GM12878 (cell line): ENCODE data around the gene ZSCAN10.

Source experiments
- ETV6 ChIP-seq, 2 experiments: fragments of 450-650 bp in 1 of 2; IDR thresholded peaks in 1 of 2; conservative IDR thresholded peaks in 1 of 2; 2 replicates each; pipeline ENCODE4 v1.6.1; 2014; ENCODE audit warnings: antibody characterized with exemption in 1 of 2, borderline replicate concordance in 1 of 2, low read depth in 1 of 2, mild to moderate bottlenecking in 1 of 2, moderate library complexity in 1 of 2
- HDAC6 ChIP-seq: fragments of 200-600 bp; sonication (generic); IDR thresholded peaks from one replicate; pipeline ENCODE4 v1.8.0; 2017; ENCODE audit warnings: antibody characterized with exemption; ENCODE audit not compliant: unreplicated experiment
- POU2F2 ChIP-seq: IDR thresholded peaks from 3 replicates; pipeline ENCODE4 v1.6.1; 2011; ENCODE audit warnings: low read depth, mild to moderate bottlenecking, low read length, borderline replicate concordance
- TF ChIP-seq, protein P1 (sequence below): fragments of 450-650 bp; formaldehyde crosslinking; IDR thresholded peaks from 2 replicates; pipeline ENCODE4 v1.5.0; 2022; ENCODE audit warnings: mild to moderate bottlenecking, missing genetic modification characterization
- TF ChIP-seq, protein P2 (sequence below), 3 experiments: IDR thresholded peaks in 2 of 3; conservative IDR thresholded peaks in 1 of 3; 2 replicates each; pipeline ENCODE4 v1.5.1; 2011; ENCODE audit warnings: low read depth in 3 of 3, low read length in 3 of 3, mild to moderate bottlenecking in 3 of 3, control low read depth in 2 of 3, moderate library complexity in 2 of 3, inconsistent platforms in 1 of 3, mixed read lengths in 1 of 3; ENCODE audit not compliant: control insufficient read depth in 2 of 3, insufficient read depth in 1 of 3; ENCODE audit errors: extremely low read depth in 1 of 3

DNA sequence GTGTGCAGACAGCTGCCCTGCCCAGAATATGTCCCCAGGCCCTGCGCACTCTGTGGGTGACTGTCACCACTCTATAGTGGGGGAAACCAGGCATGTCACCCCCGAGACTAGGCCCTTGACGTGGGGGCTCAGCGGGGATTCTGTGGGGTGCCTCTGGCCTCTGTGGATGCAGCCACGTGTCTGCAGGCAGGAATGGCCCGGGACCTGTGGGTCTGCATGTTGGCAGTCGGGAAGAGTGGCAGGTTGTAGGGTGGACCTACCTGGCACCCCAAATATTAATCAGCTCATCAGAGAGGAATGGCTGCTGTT is 32.7 kb downstream of the ZSCAN10 start:
- TF ChIP-seq HDAC6: no peak
- TF ChIP-seq POU2F2: no peak
- TF ChIP-seq, protein P1, sequence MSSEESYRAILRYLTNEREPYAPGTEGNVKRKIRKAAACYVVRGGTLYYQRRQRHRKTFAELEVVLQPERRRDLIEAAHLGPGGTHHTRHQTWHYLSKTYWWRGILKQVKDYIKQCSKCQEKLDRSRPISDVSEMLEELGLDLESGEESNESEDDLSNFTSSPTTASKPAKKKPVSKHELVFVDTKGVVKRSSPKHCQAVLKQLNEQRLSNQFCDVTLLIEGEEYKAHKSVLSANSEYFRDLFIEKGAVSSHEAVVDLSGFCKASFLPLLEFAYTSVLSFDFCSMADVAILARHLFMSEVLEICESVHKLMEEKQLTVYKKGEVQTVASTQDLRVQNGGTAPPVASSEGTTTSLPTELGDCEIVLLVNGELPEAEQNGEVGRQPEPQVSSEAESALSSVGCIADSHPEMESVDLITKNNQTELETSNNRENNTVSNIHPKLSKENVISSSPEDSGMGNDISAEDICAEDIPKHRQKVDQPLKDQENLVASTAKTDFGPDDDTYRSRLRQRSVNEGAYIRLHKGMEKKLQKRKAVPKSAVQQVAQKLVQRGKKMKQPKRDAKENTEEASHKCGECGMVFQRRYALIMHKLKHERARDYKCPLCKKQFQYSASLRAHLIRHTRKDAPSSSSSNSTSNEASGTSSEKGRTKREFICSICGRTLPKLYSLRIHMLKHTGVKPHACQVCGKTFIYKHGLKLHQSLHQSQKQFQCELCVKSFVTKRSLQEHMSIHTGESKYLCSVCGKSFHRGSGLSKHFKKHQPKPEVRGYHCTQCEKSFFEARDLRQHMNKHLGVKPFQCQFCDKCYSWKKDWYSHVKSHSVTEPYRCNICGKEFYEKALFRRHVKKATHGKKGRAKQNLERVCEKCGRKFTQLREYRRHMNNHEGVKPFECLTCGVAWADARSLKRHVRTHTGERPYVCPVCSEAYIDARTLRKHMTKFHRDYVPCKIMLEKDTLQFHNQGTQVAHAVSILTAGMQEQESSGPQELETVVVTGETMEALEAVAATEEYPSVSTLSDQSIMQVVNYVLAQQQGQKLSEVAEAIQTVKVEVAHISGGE (CRISPR knock-in tag): no peak
- TF ChIP-seq ETV6 (conservative IDR thresholded peaks at IDR 0.05 in 1 of 2, IDR thresholded peaks at IDR 0.05 in 1 of 2; ENCODE audit: borderline replicate concordance in 1 of 2, low read depth in 1 of 2): no peak
- TF ChIP-seq, protein P2, sequence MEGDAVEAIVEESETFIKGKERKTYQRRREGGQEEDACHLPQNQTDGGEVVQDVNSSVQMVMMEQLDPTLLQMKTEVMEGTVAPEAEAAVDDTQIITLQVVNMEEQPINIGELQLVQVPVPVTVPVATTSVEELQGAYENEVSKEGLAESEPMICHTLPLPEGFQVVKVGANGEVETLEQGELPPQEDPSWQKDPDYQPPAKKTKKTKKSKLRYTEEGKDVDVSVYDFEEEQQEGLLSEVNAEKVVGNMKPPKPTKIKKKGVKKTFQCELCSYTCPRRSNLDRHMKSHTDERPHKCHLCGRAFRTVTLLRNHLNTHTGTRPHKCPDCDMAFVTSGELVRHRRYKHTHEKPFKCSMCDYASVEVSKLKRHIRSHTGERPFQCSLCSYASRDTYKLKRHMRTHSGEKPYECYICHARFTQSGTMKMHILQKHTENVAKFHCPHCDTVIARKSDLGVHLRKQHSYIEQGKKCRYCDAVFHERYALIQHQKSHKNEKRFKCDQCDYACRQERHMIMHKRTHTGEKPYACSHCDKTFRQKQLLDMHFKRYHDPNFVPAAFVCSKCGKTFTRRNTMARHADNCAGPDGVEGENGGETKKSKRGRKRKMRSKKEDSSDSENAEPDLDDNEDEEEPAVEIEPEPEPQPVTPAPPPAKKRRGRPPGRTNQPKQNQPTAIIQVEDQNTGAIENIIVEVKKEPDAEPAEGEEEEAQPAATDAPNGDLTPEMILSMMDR (IDR thresholded peaks at IDR 0.05 in 2 of 3, conservative IDR thresholded peaks at IDR 0.05 in 1 of 3; ENCODE audit: control insufficient read depth in 2 of 3, extremely low read depth in 1 of 3, insufficient read depth in 1 of 3, low read depth in 3 of 3, low read length in 3 of 3): no peak
